GM23338 (cell line): ENCODE data around the gene KCNK15. TPM values are rescaled to one million over a fixed set of nuclear protein-coding genes. Genes with fewer than 3 reads are reported as not detected.

Experiments used
- ATAC-seq: fragments of 200-7000 bp; cut with Tn5 transposase; 3 replicates; pipeline ENCODE4 v1.9.1; 2020
- DNase-seq: peaks from one replicate; pipeline ENCODE4 v3.0.0-alpha.2; 2015; ENCODE audit warnings: low spot score
- H2AFZ ChIP-seq: fragments of 200-600 bp; sonication (generic); 2 replicates; pipeline ENCODE4 v1.8.0; 2016; ENCODE audit warnings: antibody characterized with exemption, mild to moderate bottlenecking, moderate library complexity
- H3F3A ChIP-seq: fragments of 200-600 bp; sonication (generic); replicated peaks from 2 replicates; pipeline ENCODE4 v1.8.0; 2017; ENCODE audit warnings: antibody characterized with exemption, mixed run types, low read depth
- H3K27ac ChIP-seq: fragments of 200-600 bp; sonication (generic); 2 replicates; pipeline ENCODE4 v1.6.1; 2016; ENCODE audit warnings: low read depth
- H3K27me3 ChIP-seq: fragments of 200-600 bp; sonication (generic); 2 replicates; pipeline ENCODE4 v1.8.0; 2016; ENCODE audit warnings: mild to moderate bottlenecking, mixed run types, moderate library complexity; ENCODE audit not compliant: insufficient read depth
- H3K36me3 ChIP-seq: fragments of 200-600 bp; sonication (generic); 2 replicates; pipeline ENCODE4 v1.8.0; 2016; ENCODE audit warnings: mild to moderate bottlenecking; ENCODE audit not compliant: insufficient read depth
- H3K4me1 ChIP-seq: fragments of 200-600 bp; sonication (generic); 2 replicates; pipeline ENCODE4 v1.8.0; 2016; ENCODE audit warnings: mild to moderate bottlenecking, moderate library complexity; ENCODE audit not compliant: insufficient read depth
- H3K4me2 ChIP-seq: fragments of 200-600 bp; sonication (generic); 2 replicates; pipeline ENCODE4 v1.7.1; 2017; ENCODE audit warnings: mixed run types
- H3K4me3 ChIP-seq: fragments of 200-600 bp; sonication (generic); 2 replicates; pipeline ENCODE4 v1.6.1; 2016; ENCODE audit warnings: mixed run types
- H3K79me2 ChIP-seq: fragments of 200-600 bp; sonication (generic); replicated peaks from 2 replicates; pipeline ENCODE4 v1.8.0; 2017; ENCODE audit warnings: mild to moderate bottlenecking; ENCODE audit not compliant: insufficient read depth
- H3K9me2 ChIP-seq: fragments of 200-600 bp; sonication (generic); 2 replicates; pipeline ENCODE4 v1.8.0; 2017; ENCODE audit not compliant: insufficient read depth
- H4K20me1 ChIP-seq: fragments of 200-600 bp; sonication (generic); replicated peaks from 2 replicates; pipeline ENCODE4 v1.8.0; 2017; ENCODE audit warnings: mild to moderate bottlenecking; ENCODE audit not compliant: insufficient read depth
- H3K27ac Mint-ChIP-seq: 2 replicates; pipeline ENCODE4 v1.8.0; 2020; ENCODE audit warnings: inconsistent platforms, mild to moderate bottlenecking, moderate library complexity, mixed read lengths
- H3K27me3 Mint-ChIP-seq: 3 replicates; pipeline ENCODE4 v1.8.0; 2022; ENCODE audit warnings: low read depth, mild to moderate bottlenecking, moderate library complexity, mixed read lengths, inconsistent platforms; ENCODE audit not compliant: insufficient read depth, poor library complexity
- H3K36me3 Mint-ChIP-seq: 3 replicates; pipeline ENCODE4 v1.8.0; 2021; ENCODE audit warnings: low read depth, mild to moderate bottlenecking, inconsistent platforms, moderate library complexity, mixed read lengths
- H3K4me1 Mint-ChIP-seq: 3 replicates; pipeline ENCODE4 v1.8.0; 2020; ENCODE audit warnings: mild to moderate bottlenecking, inconsistent platforms, mixed read lengths
- H3K4me3 Mint-ChIP-seq: 3 replicates; pipeline ENCODE4 v1.8.0; 2021; ENCODE audit warnings: moderate library complexity, mild to moderate bottlenecking, inconsistent platforms, mixed read lengths
- H3K9me3 Mint-ChIP-seq: 3 replicates; pipeline ENCODE4 v1.8.0; 2020; ENCODE audit warnings: moderate library complexity, mild to moderate bottlenecking, inconsistent platforms, mixed read lengths
- CREB1 ChIP-seq: fragments of 250-450 bp; sonication (Bioruptor Pico); IDR thresholded peaks from 2 replicates; pipeline ENCODE4 v1.5.0; 2020; ENCODE audit warnings: low read depth, mild to moderate bottlenecking, moderate library complexity
- ETS1 ChIP-seq: IDR thresholded peaks from 2 replicates; pipeline ENCODE4 v1.6.1; 2016; ENCODE audit warnings: antibody characterized with exemption
- EZH2 ChIP-seq: fragments of 200-600 bp; sonication (generic); IDR thresholded peaks from one replicate; pipeline ENCODE4 v1.8.0; 2017; ENCODE audit warnings: antibody characterized with exemption, mild to moderate bottlenecking, low read depth; ENCODE audit not compliant: unreplicated experiment
- EZH2phosphoT487 ChIP-seq: fragments of 200-600 bp; sonication (generic); IDR thresholded peaks from one replicate; pipeline ENCODE4 v1.8.1; 2018; ENCODE audit warnings: antibody characterized with exemption; ENCODE audit not compliant: unreplicated experiment
- JUNB ChIP-seq: IDR thresholded peaks from one replicate; pipeline ENCODE4 v1.6.1; 2016; ENCODE audit warnings: antibody characterized with exemption; ENCODE audit not compliant: unreplicated experiment
- NANOG ChIP-seq: IDR thresholded peaks from 2 replicates; pipeline ENCODE4 v1.6.1; 2016; ENCODE audit warnings: antibody characterized with exemption, borderline replicate concordance
- POLR2AphosphoS5 ChIP-seq: IDR thresholded peaks from 2 replicates; pipeline ENCODE4 v1.6.1; 2016; ENCODE audit warnings: antibody characterized with exemption, low read depth
- REST ChIP-seq: IDR thresholded peaks from one replicate; pipeline ENCODE4 v1.6.1; 2018; ENCODE audit warnings: antibody characterized with exemption; ENCODE audit not compliant: unreplicated experiment
- STAT1 ChIP-seq: IDR thresholded peaks from one replicate; pipeline ENCODE4 v1.6.1; 2016; ENCODE audit warnings: antibody characterized with exemption; ENCODE audit not compliant: unreplicated experiment
- ZNF114 ChIP-seq: fragments of 250-450 bp; sonication (Bioruptor Pico); IDR thresholded peaks from 2 replicates; pipeline ENCODE4 v1.5.0; 2020; ENCODE audit warnings: mild to moderate bottlenecking, moderate library complexity
- ZNF331 ChIP-seq: fragments of 250-450 bp; sonication (Bioruptor Pico); IDR thresholded peaks from 2 replicates; pipeline ENCODE4 v1.5.0; 2020; ENCODE audit warnings: low read depth, mild to moderate bottlenecking, moderate library complexity
- polyA plus RNA-seq: library from polyadenylated mRNA; unstranded; fragments of >200 nt; fragmentation: Nextera tagmentation; extraction: Ambion mirVana; gene quantifications from 2 replicates; pipeline ENCODE4 v1.2.1, GENCODE V29; 2016
- total RNA-seq: library from RNA; depleted of rRNA; stranded (reverse); fragments of >200 nt; shearing (Covaris generic); gene quantifications from 2 replicates; pipeline ENCODE4 v1.2.3, GENCODE V29; 2014
- TF ChIP-seq, protein P1 (sequence below), 2 experiments: fragments of 200-600 bp in 1 of 2; sonication (generic) in 1 of 2; conservative IDR thresholded peaks; 2 replicates each; pipeline versions ENCODE4 v1.5.1 to v1.6.1; 2016 to 2017; ENCODE audit warnings: antibody characterized with exemption in 2 of 2, low read depth in 2 of 2, mild to moderate bottlenecking in 2 of 2, moderate library complexity in 1 of 2

The KCNK15 gene
- total and polyA plus RNA-seq, 2 experiments from 2014 or later: 0.63 to 3.3 TPM

DNA sequence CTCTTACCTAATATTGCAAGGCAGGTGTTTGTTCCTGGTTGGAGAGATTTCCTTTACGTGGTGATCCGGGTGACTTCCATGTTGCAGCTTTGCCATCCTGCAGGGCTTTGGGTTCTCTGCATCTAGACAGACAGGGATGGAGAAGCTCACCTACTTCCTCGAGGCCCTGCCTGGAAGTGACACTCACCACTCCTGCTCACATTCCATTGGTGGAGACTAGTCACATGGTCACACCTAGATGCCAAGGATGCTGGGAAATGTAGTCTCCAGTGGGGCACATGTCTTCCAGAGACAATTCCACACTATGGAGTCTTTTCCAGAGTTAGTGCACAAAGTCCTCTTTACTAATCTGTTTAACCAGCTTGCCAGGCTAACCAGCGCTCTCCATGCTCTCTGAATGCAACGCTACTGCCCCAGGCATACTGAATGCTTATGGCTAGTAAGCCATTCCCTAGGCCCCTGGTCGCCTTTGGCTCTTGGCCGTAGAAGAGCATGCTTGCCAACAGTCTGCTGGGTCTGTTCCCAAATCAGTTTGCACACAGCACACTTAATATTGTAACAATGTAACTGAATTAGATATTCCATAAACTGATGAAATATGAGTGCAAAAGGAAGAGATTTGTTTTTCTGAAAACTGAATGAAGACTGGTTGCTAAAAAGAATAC, 6.7 kb upstream of the KCNK15 start:
- Histone ChIP-seq H3K4me1 (no peaks in the 10 kb centered on the region), H3K9me2 (no peaks in the 10 kb centered on the region), H3K36me3 (no peaks in the 10 kb centered on the region), H3K27me3 (no peaks in the 10 kb centered on the region), H2AFZ (no peak overlapping the region), H3K79me2 (no peaks in the 10 kb centered on the region), H3F3A (no peaks in the 10 kb centered on the region), H3K27ac (no peak overlapping the region), H3K4me2 (no peak overlapping the region), H3K4me3 (no peak overlapping the region), H4K20me1 (no peaks in the 10 kb centered on the region)
- peaks cover 9% of the 10 kb centered on the region for H3K27me3 Mint-ChIP-seq
- no peak overlapping the region for H3K27ac Mint-ChIP-seq
- TF ChIP-seq ETS1: peak; percentile 62; the same call in 1 of the 2 replicates
- no peak for TF ChIP-seq ZNF331 (CRISPR knock-in tag)
- H3K36me3 Mint-ChIP-seq: peaks cover 4% of the 10 kb centered on the region; the same call in 1 of the 3 replicates
- H3K4me3 Mint-ChIP-seq: no peak overlapping the region; the same call in 2 of the 3 replicates
- ATAC-seq (peak; percentile 73), DNase-seq (peak; percentile 93)
- H3K4me1 Mint-ChIP-seq: peaks cover 16% of the 10 kb centered on the region
- H3K9me3 Mint-ChIP-seq: no peaks in the 10 kb centered on the region; the same call in 1 of the 3 replicates

DNA sequence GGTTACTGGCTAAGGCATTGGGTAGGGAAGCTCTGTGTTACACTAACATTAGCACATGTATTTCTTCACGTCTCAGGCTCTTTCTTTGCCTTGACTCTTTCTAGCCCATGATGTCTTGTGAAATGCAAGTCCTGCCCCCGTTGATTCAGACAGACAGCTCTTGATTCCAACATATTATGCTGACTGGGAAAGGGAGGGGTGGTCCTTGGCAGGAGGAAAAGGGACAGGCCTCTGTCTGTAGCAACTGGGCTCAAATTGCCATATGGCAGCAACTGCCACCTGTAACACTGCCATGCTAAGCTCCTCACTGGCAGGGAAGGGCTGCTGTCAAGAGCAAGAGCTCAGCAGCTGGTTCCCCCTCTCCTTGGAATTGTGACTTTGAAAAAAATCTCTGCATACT, 5.7 kb upstream of the KCNK15 start:
- Histone ChIP-seq H2AFZ (no peak overlapping the region), H3K36me3 (no peaks in the 10 kb centered on the region), H4K20me1 (no peaks in the 10 kb centered on the region), H3K9me2 (no peaks in the 10 kb centered on the region), H3K27ac (no peak overlapping the region), H3K4me1 (no peaks in the 10 kb centered on the region), H3F3A (0 out of 2 replicates have a peak, but pooled peaks cover 4% of the 10 kb centered on the region), H3K4me3 (no peak overlapping the region), H3K79me2 (no peaks in the 10 kb centered on the region), H3K4me2 (no peak overlapping the region), H3K27me3 (peaks cover 5% of the 10 kb centered on the region; the same call in 1 of the 2 replicates)
- Mint-ChIP-seq H3K9me3 (no peaks in the 10 kb centered on the region; the same call in 1 of the 3 replicates), H3K36me3 (peaks cover 4% of the 10 kb centered on the region; the same call in 1 of the 3 replicates), H3K4me3 (no peak overlapping the region), H3K27me3 (peaks cover 16% of the 10 kb centered on the region), H3K27ac (no peak overlapping the region), H3K4me1 (peaks cover 13% of the 10 kb centered on the region)
- ATAC-seq (no peak), DNase-seq (no peak)
- TF ChIP-seq, protein P1, sequence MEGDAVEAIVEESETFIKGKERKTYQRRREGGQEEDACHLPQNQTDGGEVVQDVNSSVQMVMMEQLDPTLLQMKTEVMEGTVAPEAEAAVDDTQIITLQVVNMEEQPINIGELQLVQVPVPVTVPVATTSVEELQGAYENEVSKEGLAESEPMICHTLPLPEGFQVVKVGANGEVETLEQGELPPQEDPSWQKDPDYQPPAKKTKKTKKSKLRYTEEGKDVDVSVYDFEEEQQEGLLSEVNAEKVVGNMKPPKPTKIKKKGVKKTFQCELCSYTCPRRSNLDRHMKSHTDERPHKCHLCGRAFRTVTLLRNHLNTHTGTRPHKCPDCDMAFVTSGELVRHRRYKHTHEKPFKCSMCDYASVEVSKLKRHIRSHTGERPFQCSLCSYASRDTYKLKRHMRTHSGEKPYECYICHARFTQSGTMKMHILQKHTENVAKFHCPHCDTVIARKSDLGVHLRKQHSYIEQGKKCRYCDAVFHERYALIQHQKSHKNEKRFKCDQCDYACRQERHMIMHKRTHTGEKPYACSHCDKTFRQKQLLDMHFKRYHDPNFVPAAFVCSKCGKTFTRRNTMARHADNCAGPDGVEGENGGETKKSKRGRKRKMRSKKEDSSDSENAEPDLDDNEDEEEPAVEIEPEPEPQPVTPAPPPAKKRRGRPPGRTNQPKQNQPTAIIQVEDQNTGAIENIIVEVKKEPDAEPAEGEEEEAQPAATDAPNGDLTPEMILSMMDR (conservative IDR thresholded peaks at IDR 0.05; ENCODE audit: low read depth in 2 of 2): no peak
- TF ChIP-seq POLR2AphosphoS5 (no peak), NANOG (no peak), ZNF114 (CRISPR knock-in tag) (no peak), JUNB (no peak), EZH2phosphoT487 (no peak), CREB1 (CRISPR knock-in tag) (no peak), ZNF331 (CRISPR knock-in tag) (no peak), STAT1 (no peak), EZH2 (no peak), REST (no peak), ETS1 (no peak)
